ENCODE measurements around the gene CEP85.
"Not testable (repeated sequence)": the region's sequence is repeated elsewhere in the genome, so short reads cannot be mapped to it uniquely, and the experiment has no call there.

CEP85 gene

GRCh38 chr1:26291433-26291832 lies 57.4 kb downstream of the CEP85 start:
- DNase-seq, result no peak

DNA sequence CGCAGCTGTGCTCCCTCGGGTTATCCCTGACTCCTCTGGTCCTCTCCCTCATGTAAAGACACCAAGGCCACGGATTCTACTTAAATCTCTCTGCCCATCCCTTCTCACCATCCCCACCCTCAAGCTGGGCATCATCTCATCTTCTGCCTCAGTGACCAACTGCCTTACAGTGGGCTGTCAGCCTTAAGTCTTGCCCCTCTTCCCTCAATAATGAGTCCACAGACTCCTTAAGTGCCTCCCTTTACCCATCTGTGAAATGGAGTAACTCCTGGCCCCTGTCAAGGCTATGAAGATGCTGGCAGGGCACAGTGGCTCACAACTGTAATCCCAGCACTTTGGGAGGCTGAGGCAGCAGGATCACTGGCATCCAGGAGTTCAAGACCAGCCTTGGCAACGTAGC lies 57.9 kb downstream of the CEP85 start:
- DNase-seq, result no peak

- not testable (repeated sequence) for DNase-seq
Measured at GRCh38 chr1:26292735-26293134, 58.7 kb downstream of the CEP85 start.

GRCh38 chr1:26293911-26294463 lies 60.0 kb downstream of the CEP85 start:
- DNase-seq, result no peak

- no peak for DNase-seq
Measured at GRCh38 chr1:26295194-26296138, 61.5 kb downstream of the CEP85 start.

DNA sequence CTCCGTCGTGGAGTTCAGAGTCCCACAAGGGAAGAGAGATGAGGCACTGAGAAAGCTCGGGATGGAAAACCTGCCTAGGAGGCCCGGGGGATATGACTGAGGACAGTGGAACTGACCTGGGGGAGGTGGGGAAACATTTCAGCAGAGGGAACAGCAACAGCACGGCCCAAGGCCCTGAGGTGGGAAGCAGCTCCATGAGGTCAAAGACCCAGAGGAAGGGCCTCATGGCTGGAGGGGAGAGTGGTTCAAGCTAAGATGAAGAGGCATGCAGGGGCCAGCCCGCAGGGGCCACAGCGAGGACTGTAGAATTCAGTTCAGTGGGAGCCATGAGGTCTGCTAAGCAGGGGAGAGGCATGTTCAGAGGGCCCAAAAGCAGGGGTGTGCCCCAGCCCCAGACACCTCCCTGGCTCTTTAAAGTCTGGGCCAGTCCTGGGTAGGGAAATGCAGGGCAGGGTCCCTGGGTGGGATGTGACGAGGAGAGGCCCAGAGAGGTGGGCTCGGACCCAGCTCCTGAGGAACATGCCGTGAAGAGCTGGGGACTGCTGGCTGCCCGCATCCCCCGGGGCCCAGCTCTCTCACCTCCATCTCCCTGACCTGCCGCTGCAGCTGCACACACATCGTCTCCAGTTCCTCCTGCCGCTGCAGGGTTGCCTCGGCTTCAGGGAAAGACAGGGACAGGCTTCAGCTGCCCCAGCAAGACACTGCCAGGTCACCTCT lies 62.5 kb downstream of the CEP85 start:
- no peak for DNase-seq

DNA sequence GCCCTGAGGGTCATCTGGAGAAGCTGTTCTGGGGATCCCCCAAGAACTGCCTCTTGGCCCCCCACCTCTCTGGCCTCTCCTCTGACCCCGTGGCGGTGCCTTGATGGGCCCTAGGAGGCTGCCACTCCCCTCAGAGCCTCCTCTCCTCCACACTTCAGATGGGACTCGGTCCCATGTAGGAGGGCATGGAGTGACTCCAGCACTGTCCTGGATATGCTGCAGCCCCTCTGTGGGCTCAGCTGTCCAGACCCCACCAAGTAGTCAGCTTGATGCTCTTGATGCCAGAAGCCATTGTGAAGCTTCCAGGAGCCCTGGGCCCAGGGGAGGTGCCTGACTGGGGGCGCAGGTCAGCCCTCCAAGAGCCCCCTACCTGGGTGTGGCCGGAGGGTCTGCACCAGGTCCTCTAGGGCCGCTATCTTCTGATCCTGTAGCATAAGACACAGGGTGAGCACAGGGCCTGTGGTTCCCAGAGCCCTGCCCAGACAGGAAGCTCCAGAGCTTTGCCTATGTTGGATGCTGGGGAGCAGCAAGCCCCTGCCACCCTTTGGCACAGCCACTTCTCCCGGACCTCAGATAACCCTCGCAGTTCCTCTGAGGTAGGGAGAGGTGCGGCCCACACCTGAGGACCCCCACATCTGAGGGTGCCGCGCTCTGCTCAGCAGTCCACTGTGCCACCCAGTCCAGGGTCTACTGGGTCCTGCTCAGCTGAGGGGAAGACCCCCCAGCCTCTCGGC lies 63.2 kb downstream of the CEP85 start:
- no peak for DNase-seq

GRCh38 chr1:26297791-26298124 lies 63.8 kb downstream of the CEP85 start:
- no peak for DNase-seq

DNA sequence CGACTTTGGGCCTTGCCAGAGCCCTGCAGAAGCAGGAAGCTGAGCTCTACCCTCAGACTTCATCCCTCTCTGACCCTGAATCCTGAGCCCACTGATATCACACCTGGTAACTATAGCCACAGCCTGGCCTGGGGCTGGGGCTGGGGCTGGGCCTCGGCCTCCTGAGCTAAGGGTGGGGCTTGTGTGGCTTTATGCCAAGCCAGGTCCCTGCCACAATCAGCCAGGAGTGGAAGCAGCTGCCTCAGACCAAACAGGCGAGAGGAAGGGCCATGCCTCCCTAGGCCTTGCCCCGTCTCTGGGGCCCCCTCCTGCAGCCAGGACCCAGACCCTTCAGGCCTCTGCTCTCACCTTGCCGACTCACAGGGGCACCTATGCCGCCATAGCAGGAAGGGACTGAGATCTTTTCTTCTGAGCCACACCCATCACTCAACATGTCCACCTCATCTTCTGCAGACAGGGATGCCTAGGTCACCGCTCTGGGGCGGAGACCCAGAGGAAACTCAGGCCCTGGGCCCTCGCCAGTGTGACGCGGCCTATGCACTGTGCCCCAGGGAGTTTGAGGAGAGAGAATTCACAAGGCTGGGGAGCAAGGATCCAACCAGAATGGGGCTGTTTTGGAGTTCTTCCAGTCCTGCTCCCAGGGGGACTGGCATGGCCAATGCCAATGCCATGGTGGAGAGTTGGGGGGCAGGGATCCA lies 66.7 kb downstream of the CEP85 start:
- DNase-seq, result no peak

GRCh38 chr1:26302733-26303405 lies 68.9 kb downstream of the CEP85 start:
- no peak for DNase-seq

DNA sequence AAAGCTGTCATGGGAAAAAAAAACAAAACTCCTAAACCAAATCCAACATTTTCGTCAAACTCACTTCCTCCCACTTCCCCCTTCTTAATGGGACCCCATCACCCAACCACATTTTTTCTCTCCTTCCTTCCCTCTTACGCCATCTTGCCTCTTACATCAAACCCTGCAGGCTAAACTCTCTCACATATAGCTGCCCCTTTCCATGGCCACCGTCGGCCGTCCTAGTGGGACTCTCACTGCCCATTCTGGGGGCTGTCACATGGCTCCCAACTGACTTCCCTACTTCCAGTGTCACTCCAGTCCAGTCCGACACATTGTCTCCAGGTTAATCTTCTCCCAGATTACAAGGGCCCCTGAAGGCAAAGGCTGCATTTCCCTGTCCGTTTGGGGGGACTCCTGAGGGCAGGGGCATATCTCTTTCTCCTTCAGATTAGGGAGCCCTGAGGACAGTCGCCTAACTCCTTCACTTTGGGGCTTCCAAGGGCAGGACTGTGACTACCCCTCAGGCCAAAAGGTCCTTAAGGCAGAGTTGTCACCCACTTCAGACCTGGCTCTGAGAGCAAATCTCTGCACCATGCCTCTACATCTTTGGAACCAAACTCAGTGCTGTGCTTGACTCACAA lies 71.8 kb downstream of the CEP85 start:
- no peak for DNase-seq

GRCh38 chr1:26306290-26307229 lies 72.6 kb downstream of the CEP85 start, which contains the start of gene UBXN11:
UBXN11 (minus strand) TSS chr1:26306636; CDS start chr1:26302883, 3,753 bp downstream.
- DNase-seq, result peak; percentile 97

DNA sequence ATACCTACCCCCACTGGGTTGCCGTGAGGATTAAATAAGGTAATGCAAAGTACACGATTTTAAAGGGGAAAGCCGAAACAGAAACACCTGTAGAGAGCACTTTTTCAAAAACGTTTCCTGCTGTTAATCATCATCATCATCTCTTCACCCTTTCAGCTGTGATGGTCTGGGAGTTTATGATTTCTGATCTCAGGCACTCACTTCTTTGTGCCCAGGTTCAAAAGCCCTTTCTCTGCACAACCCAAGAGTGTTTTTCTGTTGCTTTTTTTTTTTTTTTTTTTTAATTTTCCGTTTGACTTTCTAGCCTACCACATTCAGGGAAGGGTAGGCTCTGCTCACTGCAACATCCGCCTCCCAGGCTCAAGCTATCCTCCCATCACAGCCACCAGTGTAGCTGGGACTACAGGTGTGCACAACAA lies 73.4 kb downstream of the CEP85 start:
- DNase-seq, result no peak

- not testable (repeated sequence) for DNase-seq
Measured at GRCh38 chr1:26307966-26308899, 74.2 kb downstream of the CEP85 start.

DNA sequence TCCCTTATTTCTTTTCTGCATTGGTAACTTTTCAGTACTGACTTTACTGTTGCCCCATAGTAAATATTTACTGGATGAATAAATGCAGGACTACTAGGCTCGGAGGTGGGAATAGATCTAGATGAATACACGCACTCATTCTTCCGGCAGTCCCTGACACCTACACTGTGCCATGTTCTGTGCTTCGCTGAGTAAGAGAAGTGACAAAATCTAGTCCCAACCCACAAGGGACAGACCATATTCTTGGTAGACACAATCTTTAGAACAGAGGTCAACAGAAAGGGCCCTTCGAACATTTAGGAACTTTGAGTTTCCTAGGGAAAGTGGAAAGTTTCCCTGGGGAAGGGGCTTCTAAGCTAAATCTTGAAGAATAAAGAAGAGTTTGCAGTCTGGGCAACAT lies 80.5 kb downstream of the CEP85 start:
- DNase-seq, result no peak

DNA sequence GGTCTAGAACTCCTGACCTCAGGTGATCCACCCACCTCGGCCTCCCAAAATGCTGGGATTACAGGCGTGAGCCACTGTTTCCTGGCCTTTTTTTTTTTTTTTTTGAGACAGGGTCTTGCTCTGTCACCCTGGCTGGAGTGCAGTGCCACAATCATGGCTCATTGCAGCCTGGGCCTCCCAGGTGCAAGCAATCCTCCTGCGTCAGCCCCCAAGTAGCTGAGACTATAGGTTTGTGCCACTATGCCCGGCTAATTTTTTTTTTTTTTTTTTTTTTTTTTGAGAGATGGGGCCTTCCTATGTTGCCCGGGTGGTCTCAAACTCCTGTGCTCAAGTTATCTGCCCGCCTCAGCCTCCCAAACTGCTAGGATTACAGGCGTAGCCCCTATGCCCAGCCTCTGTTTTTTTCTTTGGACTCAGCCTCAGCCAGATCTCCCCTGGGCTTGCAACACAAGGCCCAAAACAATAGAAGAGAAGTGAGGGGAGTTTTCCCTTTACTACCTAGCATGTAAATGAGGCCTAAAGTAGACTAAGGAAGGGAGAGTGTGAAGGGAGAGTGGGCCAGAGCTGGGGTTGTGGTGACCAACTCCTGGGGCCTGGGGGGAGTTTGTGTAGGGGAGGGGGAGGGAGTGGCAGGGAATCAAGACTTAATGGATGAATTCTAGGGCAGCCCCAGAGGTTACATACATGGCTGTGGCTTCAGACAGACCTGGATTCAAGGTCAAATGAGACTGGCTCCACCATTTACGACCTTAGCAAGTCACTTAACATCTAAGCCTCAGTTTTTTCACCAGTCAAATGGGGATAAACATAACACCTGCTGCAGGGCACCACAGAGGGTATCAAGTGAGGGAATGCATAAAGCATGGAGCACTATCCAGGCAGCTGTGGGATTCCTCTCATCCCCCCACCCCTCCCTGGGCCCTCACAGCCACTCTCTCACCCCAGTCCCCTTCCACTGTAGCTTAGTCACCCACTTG lies 82.2 kb downstream of the CEP85 start:
- DNase-seq, result no peak

GRCh38 chr1:26317146-26317545 lies 83.1 kb downstream of the CEP85 start:
- no peak for DNase-seq
